NOMO-1 treated with dmso at 0.1 percent for 144 hours (cell line): ENCODE measurements around the gene LGMN.
"Not testable (repeated sequence)": the region's sequence is repeated elsewhere in the genome, so short reads cannot be mapped to it uniquely, and the experiment has no call there.

Experiments
- DNase-seq: peaks from one replicate; lab custom pipeline; 2025; ENCODE audit not compliant: unreplicated experiment; lab: John Stamatoyannopoulos, UW

LGMN gene

DNA sequence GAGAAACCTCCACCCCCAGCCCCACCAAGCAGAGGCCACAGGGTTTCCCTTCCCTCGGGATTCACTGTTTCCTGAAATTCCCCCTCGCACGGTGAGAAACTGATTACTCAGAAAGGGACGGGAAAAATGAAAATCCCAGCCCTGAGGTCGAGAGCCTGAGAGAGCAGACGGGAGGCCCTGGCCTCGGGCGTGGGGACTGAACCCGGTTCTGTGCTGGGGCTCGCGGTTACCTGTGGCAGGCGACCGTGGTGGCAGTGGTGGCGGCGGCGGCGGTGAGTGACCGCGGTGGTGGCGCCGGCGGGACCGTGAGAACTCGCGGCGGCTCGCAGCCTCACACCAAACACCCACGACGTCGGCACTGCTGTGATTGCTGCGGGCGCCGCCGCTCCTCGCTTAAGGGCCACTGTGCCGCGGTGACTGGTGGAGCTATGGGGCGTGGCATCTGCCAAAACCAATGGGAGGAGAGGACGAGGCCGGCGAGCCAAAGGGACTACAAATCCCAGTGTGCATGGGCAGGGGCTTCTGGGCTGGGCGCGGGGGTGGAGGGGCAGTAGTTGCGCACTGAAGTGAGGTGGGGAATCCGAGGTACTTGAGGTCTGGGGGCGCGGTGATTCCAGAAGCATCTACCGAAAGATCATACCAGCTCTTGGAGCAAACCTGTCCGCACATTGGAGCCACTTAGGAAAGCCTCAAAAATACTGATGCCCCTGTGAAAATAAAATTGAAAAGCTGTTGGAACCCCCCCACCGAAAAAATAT, at the start of gene LGMN:
LGMN (minus strand) TSS at position 369 of the 758 bp plus-strand sequence. CDS start 15,841 bp downstream, outside the sequence.
- DNase-seq, result peak; percentile 28

DNA sequence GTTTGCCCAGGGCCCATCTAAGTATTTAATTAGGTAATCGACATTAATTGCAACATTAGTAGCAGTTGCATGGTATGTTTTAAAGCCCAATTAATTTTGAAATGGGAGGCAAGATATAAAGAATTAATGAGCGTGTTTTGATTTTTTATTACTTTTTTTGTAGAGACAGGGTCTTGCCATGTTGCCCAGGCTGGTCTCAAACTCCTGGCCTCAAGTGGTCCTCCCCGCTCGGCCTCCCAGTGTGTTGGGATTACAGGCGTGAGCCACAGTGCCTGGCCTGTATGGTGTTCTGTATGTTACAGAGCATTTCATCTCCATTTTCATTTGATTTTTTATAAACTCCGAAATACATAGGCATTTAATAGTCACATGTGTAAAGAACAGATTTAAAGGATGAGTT, 46.5 kb upstream of the LGMN start:
- no peak for DNase-seq

DNA sequence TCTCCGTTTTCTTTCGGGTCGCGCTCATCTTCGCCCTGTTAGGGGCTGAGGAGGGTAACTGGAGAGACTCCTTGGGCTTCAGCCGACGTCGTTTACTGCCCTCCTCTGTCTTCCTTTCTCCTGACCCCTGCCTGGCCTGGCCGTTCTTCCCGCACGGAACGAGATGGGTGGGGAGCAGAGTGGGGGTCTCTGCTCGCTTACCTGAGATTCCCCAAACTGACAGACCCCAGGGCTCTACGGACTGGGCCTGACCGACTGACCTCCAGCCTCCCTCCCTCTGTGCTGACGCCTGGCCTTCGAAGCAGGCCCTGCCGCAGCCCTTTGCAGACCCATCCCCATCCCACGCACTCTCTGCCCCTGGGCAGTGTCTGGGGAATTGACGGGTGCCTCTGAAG, 46.1 kb upstream of the LGMN start:
- no peak for DNase-seq

DNA sequence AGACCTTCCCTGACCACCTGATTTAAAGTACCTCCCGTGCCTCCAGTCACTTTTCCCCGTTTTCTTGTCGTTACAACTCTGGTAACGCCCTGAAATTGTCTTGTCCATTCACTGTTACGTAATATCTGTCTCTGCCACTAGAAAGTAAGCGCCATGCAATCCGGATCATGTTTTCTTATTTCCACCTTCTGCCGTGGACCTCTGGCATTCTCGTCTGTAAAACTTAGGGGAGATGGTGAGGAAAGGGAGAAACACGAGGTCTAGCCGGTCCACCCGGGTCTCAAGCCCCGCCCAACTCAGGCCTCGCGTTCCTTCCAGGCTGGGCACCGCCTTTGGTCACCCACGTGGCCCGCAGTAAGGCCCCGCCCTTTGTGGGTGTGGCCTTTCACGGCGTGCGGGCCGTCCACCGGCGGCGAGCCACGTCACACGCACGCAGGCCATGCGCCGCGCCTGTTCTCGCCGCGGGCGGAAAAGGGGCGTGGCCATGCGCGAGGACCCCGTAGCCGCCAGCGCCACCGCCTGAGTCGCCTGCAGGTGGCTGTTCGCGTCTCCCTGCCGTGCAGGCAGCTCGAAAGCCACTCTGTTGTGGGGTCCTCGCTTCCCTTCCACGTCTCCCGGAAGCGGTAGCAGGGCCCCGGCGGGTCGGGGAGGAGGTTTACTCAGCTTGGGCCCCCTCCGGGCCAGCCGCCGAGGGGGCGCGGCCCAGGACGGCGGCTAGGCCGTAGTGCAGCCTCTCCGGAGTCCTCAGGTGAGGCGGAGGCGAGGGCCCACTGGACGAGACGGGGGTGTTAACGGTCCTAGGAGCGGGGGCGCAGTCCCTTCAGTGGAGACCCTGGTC, 45.5 kb upstream of the LGMN start, which contains the start of gene GOLGA5:
GOLGA5 (plus strand) TSS at position 597 of the 838 bp plus-strand sequence. CDS start 3,133 bp downstream, outside the sequence.
- DNase-seq, result peak; percentile 96

- DNase-seq, result no peak
Observed at GRCh38 chr14:92792885-92793284, 44.5 kb upstream of the LGMN start.

- no peak for DNase-seq
Observed at GRCh38 chr14:92789457-92790089, 41.1 kb upstream of the LGMN start.

GRCh38 chr14:92787554-92787953, 39.1 kb upstream of the LGMN start:
- no peak for DNase-seq

DNA sequence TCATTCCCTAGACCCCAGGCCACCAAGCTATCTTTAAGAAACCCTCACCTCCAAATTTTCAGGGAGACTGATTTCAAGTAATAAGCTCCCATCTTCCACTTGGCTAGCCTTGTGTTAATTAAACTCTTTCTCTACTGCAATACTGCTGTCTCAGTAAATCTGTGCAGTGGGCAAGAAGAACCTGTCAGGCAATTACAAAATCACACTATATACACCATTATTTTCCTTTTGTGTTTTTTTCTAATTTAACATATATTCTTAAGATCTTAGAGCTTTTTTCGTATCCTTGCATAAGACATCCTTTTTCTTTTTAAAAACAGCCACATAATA, 38.0 kb upstream of the LGMN start:
- no peak for DNase-seq

- no peak for DNase-seq
Observed at GRCh38 chr14:92785667-92786426, 37.4 kb upstream of the LGMN start.

DNA sequence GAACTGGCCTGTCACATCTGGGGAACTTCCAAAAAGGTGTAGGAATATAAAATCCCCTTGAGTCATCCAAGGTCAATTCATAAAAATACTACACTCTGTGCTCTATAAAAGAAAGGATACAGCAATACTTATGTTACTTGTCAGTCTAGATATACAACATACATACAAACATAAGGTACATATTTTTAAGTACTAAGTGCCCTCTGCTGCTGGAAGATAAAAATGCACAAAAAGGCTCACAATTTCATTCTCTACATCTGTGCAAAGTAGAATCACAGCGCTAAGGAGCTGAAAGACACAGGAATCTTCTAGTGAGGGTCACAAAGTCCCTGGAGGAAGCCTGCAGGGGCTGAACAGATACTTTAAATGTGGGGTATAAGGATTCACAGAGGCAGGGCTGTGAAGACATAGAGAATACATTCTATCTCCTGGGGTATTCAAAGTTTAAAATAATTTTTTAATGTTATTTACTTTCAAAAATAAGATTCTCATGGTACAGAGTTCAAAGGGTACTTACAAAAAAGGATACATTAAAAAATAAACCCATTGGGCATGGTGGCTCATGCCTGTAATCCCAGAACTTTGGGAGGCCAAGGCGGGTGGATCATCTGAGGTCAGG, 35.5 kb upstream of the LGMN start:
- DNase-seq, result no peak

DNA sequence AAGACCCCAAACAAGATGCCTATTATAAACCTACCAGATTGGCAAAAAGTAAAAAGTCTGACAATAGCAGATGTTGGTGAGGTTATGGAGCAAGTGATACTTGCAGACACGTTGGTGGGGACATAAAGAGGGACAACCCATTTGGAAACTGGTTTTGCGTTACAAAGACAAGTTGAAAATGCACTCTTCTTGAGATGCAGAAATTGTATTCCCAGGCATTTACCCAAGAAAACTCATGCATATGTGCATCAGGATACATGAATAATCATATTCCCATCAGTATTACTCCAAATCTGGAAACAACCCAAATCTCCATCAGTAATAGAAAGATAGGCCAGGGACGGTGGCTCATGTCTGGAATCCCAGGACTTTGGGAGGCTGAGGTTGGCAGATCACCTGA, 32.9 kb upstream of the LGMN start:
- DNase-seq, result no peak

DNA sequence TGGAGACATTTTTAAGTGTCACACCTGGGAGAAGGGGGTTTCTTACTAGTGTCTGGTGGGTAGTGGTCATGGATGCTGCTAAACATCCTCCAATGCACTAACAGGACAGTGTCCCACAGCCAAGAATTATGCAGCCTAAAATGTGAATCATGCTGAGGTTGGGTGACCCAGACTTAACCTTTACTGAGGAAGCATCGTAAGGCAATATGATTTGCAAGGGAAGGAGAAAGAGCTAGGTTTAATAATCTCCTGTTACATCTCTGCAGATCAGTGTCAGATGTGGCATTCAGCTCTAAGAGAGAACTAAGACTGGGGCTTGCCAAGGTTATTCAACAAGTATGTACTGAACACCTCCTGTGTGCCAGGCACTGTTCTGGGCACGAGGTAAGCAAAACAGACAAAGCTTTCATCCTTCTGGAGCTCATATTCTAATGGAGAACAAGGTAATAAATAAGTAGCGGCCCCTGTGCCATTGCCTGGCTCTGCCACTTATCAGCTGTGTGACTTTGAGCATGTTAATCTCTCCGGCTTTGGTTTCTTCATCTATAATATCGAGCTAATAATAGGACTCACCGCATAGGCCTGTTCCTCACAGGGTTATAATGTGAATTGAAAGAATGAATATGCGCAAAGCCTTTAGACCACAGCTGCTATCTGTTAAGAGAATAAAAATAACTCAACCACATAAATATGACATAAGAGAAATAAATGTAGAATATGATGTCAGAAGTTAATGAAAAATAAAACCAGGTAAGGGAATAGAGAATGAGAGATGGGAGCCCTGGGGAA, 32.2 kb upstream of the LGMN start:
- DNase-seq, result no peak

DNA sequence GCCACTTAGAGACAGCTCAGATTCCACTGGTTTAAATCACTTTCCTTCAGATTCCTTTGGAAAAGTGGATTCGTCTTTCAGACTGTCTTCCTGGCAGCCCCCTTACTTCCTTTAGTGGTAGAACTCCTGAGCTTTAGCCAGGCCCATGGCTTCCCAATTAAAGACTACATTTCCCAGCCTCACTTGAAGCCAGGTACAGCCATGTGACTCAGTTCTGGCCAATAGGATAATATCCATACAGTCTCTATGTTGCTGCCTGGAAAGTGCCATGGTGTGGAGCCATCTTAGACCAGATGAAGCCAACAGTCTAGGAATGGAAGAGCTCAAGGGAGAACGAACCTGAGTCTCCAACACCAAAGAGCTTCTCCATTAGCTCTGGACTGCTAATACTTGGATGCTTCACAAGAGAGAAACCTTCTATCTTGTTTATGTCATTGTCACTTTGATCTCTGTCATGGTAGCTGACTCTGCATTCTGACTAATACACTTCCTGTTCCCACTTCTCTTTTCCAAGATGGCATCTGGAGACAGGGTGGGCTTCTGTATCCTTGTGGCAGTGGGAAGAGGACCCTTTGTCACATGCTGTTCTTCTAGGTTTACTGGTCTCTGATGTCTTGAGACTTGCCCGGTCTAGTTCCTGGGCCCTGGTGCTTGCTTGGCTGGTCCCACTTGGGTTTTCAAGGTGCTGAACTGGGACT, 30.6 kb upstream of the LGMN start:
- not testable (repeated sequence) for DNase-seq

DNA sequence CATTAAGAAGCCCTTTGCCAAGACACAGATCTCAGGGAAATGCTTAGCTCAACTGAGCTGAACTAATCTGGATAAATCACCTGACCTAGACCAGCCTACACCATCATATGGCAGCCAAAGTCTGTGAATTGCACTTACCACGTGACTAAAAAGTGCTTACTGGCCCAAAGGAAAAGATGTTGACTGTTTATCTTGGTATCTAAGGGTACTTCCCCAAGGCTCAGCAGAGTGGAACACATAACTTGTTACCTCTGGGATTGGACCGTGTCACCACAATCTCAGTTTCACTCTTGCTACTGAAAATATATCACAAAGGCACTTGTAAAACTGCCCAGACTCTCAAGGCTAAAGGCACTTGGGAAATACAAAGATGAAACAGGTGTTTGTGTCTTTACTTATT, 26.9 kb upstream of the LGMN start:
- DNase-seq, result not testable (repeated sequence)

DNA sequence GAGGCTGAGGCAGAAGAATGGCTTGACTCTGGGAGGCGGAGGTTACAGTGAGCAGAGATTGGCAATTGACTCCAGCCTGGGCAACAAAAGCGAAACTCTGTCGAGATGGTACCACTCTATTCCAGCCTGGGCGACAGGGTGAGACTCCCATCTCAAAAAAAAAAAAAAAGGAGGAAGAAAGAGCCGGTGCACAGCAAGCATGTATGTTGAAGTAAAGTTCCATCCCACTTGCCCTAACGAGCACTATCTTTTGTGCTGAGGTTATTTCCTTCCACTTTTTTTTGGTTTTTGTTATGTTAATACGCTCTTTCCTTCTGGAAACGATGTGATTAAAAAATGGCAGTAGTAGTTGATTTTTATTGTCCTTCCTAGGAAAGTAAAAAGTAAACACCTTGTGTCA, 26.1 kb upstream of the LGMN start:
- DNase-seq, result no peak

DNA sequence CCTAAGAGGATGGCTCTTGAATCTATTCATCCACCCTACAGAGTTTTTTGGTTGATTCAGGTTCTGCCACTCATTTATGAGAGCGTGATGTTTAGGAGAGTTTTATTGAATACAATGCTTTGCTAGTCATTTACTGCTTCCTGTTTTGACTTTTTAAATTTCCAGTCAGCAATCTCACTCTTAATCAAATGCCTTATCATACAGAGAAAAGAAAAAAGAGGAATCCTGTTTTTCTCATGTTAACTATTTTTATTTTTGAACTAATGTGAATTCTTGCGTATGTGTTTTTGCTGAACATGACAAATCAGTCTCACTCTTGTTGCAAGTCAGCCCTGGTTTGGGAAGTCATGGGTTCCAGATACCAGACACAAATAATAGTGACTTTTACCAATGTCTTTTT, 22.1 kb upstream of the LGMN start:
- DNase-seq, result no peak

- DNase-seq, result no peak
Observed at GRCh38 chr14:92768795-92769194, 20.4 kb upstream of the LGMN start.

GRCh38 chr14:92768236-92768635, 19.8 kb upstream of the LGMN start:
- DNase-seq, result not testable (repeated sequence)
